ENCODE results near the gene PNMA6F. TPM values are rescaled to one million over a fixed set of nuclear protein-coding genes. Genes with fewer than 3 reads are reported as not detected.

PNMA6F gene
- total RNA-seq, 1 experiment from 2014 or later, result not detected

DNA sequence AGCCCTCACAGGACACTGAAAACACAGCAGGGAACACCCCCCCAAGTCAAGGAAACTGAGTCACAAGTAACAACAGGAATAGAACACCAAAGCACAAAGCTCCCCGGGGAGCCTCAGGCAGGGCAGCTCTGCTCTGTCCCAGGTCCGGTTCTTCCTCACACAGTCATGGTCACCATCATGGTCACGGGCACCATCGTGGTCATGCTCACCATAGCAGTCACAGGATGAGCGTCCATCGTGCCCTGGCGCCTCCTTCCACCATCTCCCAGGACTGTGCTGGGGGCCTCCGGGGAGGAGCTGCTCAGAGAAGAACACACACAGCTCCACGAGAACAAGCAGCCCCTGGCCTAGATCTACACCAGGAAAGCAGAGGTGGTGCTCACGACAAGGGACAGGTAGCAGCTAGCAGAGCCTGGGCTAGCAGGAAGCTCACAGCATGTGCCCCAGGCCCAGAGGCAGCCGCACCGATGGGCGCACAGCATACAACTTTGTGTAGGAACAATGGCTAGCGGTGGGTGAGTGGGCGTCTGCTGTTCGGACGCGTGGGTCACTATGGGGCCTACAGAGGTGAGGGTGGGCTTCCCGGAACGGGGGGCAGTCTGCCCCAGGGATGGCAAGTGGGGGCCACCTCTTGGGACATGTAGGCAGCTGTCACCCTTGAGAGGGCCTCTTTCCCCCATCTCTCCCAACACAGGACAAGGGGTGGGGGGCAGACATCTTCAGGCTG, 3.4 kb downstream of the PNMA6F start:
- Mint-ChIP-seq H3K4me1 (ENCODE audit: low read depth, unreplicated experiment) (no peaks in the 10 kb centered on the region), H3K9me3 (ENCODE audit: low read depth, unreplicated experiment) (no peaks in the 10 kb centered on the region), H3K27me3 (ENCODE audit: unreplicated experiment) (peaks cover 19% of the 10 kb centered on the region), H3K27ac (ENCODE audit: unreplicated experiment) (no peak overlapping the region), H3K4me3 (ENCODE audit: low read depth, unreplicated experiment) (no peak overlapping the region), H3K36me3 (ENCODE audit: insufficient read depth, unreplicated experiment) (no peaks in the 10 kb centered on the region)
- intact Hi-C loops (cut with micrococcal nuclease; ENCODE audit: unreplicated experiment), result no loop called here
- TF ChIP-seq, protein P1, sequence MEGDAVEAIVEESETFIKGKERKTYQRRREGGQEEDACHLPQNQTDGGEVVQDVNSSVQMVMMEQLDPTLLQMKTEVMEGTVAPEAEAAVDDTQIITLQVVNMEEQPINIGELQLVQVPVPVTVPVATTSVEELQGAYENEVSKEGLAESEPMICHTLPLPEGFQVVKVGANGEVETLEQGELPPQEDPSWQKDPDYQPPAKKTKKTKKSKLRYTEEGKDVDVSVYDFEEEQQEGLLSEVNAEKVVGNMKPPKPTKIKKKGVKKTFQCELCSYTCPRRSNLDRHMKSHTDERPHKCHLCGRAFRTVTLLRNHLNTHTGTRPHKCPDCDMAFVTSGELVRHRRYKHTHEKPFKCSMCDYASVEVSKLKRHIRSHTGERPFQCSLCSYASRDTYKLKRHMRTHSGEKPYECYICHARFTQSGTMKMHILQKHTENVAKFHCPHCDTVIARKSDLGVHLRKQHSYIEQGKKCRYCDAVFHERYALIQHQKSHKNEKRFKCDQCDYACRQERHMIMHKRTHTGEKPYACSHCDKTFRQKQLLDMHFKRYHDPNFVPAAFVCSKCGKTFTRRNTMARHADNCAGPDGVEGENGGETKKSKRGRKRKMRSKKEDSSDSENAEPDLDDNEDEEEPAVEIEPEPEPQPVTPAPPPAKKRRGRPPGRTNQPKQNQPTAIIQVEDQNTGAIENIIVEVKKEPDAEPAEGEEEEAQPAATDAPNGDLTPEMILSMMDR (IDR thresholded peaks at IDR 0.05; ENCODE audit: unreplicated experiment), result no peak
- no peak for DNase-seq
- BruUV-seq (replicated peaks), result no TSS peak
- CTCF ChIA-PET, result no interaction called here

DNA sequence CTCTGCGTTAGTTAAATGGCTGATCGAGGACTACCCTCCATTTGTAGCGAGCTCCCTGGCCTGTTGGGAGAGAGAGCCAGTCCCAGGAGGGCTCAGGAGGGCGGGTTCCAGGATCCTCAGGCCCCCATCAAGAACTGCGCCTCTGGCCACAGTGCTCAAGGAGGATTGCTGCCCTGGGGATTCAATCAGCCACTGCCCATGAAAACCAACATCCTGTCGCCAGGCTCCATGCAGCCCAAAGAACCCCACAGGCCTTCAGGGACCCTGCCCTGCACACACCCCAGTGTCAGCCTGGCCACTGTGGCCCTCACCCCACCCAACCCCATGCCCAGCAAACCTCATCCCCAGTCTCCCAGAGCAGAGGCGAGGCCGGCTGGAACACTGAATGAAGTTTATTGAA, 4.3 kb downstream of the PNMA6F start:
- H3K27ac Mint-ChIP-seq (ENCODE audit: unreplicated experiment), result no peak overlapping the region
- CTCF ChIA-PET, result no interaction called here

DNA sequence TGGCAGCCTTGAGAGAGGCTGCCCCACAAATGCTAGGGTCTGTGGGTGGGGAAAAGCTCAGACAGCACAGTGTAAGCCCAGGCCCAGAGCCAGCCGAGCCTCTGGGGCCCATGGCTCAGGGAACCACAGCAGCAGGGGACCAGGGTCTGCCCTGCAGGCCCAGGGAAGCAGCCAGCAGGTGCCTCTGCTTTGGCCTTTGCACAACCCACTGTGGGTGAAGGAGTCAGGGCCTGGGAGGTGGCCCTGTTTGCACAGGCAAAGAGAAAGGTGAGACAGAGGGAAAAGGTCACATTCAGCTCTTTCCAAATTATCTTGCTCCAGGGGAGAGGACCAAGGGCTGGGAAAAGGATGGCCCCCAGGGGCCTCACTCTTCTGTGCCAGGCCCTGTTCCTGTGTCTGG, 8.7 kb downstream of the PNMA6F start:
- no peak for DNase-seq
- Mint-ChIP-seq H3K36me3 (ENCODE audit: insufficient read depth, unreplicated experiment) (peaks cover 4% of the 10 kb centered on the region), H3K9me3 (ENCODE audit: low read depth, unreplicated experiment) (no peaks in the 10 kb centered on the region), H3K4me1 (ENCODE audit: low read depth, unreplicated experiment) (no peaks in the 10 kb centered on the region), H3K27ac (ENCODE audit: unreplicated experiment) (no peak overlapping the region), H3K27me3 (ENCODE audit: unreplicated experiment) (peaks cover 45% of the 10 kb centered on the region), H3K4me3 (ENCODE audit: low read depth, unreplicated experiment) (no peak overlapping the region)
- CTCF ChIA-PET, result no interaction called here
- intact Hi-C loops (cut with micrococcal nuclease; ENCODE audit: unreplicated experiment), result no loop called here
- BruUV-seq (replicated peaks), result no TSS peak
- TF ChIP-seq, protein P1 (IDR thresholded peaks at IDR 0.05; ENCODE audit: unreplicated experiment), result no peak

More for the DNA sequence above, 4.3 kb downstream of the PNMA6F start:
- TF ChIP-seq, protein P1 (IDR thresholded peaks at IDR 0.05; ENCODE audit: unreplicated experiment), result no peak
- H3K36me3 Mint-ChIP-seq (ENCODE audit: insufficient read depth, unreplicated experiment), result peaks cover 4% of the 10 kb centered on the region
- no TSS peak for BruUV-seq (replicated peaks)
- H3K9me3 Mint-ChIP-seq (ENCODE audit: low read depth, unreplicated experiment), result no peaks in the 10 kb centered on the region
- intact Hi-C loops (cut with micrococcal nuclease; ENCODE audit: unreplicated experiment), result no loop called here
- peaks cover 14% of the 10 kb centered on the region for H3K27me3 Mint-ChIP-seq (ENCODE audit: unreplicated experiment)
- no peak for DNase-seq
- H3K4me1 Mint-ChIP-seq (ENCODE audit: low read depth, unreplicated experiment), result no peaks in the 10 kb centered on the region
- no peak overlapping the region for H3K4me3 Mint-ChIP-seq (ENCODE audit: low read depth, unreplicated experiment)

DNA sequence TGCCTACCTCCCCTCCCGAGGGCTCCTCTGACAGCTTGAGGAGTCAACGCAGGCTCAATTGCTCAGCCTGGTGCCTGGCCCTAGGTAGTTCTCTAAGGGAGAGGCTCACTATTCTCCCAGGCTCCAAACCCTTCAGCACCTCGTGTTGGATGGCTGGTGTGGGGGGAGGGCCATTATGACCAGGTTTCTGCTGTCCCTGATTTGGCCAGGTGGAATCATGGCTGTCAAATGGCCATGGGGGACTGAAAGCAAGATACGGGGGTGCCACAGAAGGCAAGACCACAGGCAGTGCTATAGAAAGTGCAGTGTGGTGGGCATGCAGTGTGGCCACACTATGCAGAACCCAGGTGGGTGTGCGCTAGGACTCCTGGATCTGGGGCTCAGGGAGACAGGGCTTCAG, 9.5 kb downstream of the PNMA6F start:
- H3K9me3 Mint-ChIP-seq (ENCODE audit: low read depth, unreplicated experiment), result no peaks in the 10 kb centered on the region
- CTCF ChIA-PET, result no interaction called here
- H3K4me3 Mint-ChIP-seq (ENCODE audit: low read depth, unreplicated experiment), result no peak overlapping the region
- peaks cover 4% of the 10 kb centered on the region for H3K36me3 Mint-ChIP-seq (ENCODE audit: insufficient read depth, unreplicated experiment)
- intact Hi-C loops (cut with micrococcal nuclease; ENCODE audit: unreplicated experiment), result no loop called here
- no peak for DNase-seq
- TF ChIP-seq, protein P1 (IDR thresholded peaks at IDR 0.05; ENCODE audit: unreplicated experiment), result no peak
- H3K27ac Mint-ChIP-seq (ENCODE audit: unreplicated experiment), result no peak overlapping the region
- no peaks in the 10 kb centered on the region for H3K4me1 Mint-ChIP-seq (ENCODE audit: low read depth, unreplicated experiment)
- BruUV-seq (replicated peaks), result no TSS peak
- peaks cover 53% of the 10 kb centered on the region for H3K27me3 Mint-ChIP-seq (ENCODE audit: unreplicated experiment)

All from Calu3 (cell line).